ENCODE results near the gene EFNA3. TPM values are rescaled to one million over a fixed set of nuclear protein-coding genes. Genes with fewer than 3 reads are reported as not detected.

EFNA3 gene
- total RNA-seq, 4 donors from 2014 or later: 3.4 to 7.9 (median 7.2) TPM

DNA sequence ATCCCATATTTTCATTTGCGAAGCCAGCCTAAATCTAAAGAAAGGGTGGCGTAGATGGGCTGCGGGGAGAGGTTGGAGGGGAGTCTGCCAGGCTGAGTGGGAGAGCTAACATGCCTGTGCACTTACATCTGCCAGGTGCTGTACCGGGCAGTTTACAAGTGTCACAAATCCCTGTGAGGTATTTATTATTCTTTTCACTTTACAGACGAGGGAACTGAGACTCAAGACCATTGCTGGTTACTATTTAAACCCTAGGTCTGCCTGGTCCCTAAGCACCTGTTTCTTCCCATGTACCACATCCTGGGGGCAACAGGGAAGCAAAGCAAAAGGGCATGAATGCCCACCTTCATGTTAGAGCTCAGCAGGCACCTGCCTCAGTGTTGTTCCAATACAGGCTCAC is 29.7 kb downstream of the EFNA3 start:
- in situ Hi-C loops (cut with MboI; ENCODE audit: low pct_ligation_motif_present in 1 of 4, low pct_unique_long_range_greater_than_20kb in 1 of 4, low sequenced_read_pairs in 3 of 4): no loop called here
- H3K27ac ChIP-seq: no peak overlapping the region

GRCh38 chr1:155110381-155110780 is 31.7 kb downstream of the EFNA3 start:
- Histone ChIP-seq H3K27me3 (no peaks in the 10 kb centered on the region), H3K36me3 (no peaks in the 10 kb centered on the region), H3K4me1 (peaks cover 0 to under 1% (median 0%) of the 10 kb centered on the region in 4 donors), H3K9me3 (no peaks in the 10 kb centered on the region), H3K27ac (no peak overlapping the region), H3K4me3 (no peak overlapping the region)
- TF ChIP-seq EP300 (IDR thresholded peaks at IDR 0.05; ENCODE audit: low read depth) (no peak), POLR2A (IDR thresholded peaks at IDR 0.05) (no peak), POLR2AphosphoS5 (IDR thresholded peaks at IDR 0.05) (no peak)
- TF ChIP-seq, protein P1, sequence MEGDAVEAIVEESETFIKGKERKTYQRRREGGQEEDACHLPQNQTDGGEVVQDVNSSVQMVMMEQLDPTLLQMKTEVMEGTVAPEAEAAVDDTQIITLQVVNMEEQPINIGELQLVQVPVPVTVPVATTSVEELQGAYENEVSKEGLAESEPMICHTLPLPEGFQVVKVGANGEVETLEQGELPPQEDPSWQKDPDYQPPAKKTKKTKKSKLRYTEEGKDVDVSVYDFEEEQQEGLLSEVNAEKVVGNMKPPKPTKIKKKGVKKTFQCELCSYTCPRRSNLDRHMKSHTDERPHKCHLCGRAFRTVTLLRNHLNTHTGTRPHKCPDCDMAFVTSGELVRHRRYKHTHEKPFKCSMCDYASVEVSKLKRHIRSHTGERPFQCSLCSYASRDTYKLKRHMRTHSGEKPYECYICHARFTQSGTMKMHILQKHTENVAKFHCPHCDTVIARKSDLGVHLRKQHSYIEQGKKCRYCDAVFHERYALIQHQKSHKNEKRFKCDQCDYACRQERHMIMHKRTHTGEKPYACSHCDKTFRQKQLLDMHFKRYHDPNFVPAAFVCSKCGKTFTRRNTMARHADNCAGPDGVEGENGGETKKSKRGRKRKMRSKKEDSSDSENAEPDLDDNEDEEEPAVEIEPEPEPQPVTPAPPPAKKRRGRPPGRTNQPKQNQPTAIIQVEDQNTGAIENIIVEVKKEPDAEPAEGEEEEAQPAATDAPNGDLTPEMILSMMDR (IDR thresholded peaks at IDR 0.05): no peak
- DNase-seq: no peak
- in situ Hi-C loops (cut with MboI; ENCODE audit: low pct_ligation_motif_present in 1 of 4, low pct_unique_long_range_greater_than_20kb in 1 of 4, low sequenced_read_pairs in 3 of 4) (no loop called here), intact Hi-C loops (cut with DNase I; ENCODE audit: low total_unique reads) (no loop called here)
- 78 to 87% methylated on average over 5 to 8 of the region's 8 CpGs for WGBS, 2 donors (ENCODE audit: low coverage in 1 of 2)

More for the DNA sequence above, 29.7 kb downstream of the EFNA3 start:
- Histone ChIP-seq H3K4me1 (peaks cover 0 to 10% (median 0%) of the 10 kb centered on the region in 4 donors), H3K36me3 (no peaks in the 10 kb centered on the region), H3K4me3 (no peak overlapping the region), H3K27me3 (no peaks in the 10 kb centered on the region), H3K9me3 (no peaks in the 10 kb centered on the region)
- WGBS, 2 donors (ENCODE audit: low coverage in 1 of 2): 64 to 71% methylated on average over 3 to 5 of the region's 5 CpGs
- TF ChIP-seq POLR2AphosphoS5 (IDR thresholded peaks at IDR 0.05): no peak
- no peak for TF ChIP-seq POLR2A (IDR thresholded peaks at IDR 0.05)
- TF ChIP-seq, protein P1 (IDR thresholded peaks at IDR 0.05): no peak
- TF ChIP-seq EP300 (IDR thresholded peaks at IDR 0.05; ENCODE audit: low read depth): no peak
- intact Hi-C loops (cut with DNase I; ENCODE audit: low total_unique reads): no loop called here
- no peak for DNase-seq

DNA sequence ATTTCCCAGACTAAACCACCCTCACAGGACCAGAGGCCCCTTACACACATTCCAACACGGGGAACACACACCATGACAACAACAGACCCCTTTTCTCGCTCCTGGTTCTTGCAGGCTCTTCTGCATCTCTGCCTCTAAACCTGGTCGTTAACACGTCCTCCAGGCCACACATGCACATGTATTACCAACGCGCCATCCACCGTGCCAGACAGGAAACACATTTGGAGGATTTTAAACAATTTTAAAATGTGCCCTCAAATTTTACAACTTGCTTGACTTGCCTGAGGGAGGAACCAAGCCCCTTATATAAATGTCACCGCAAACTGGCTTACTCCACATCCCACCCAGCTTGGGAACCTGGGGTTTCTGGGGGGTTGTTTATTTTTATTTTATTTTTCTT is 32.2 kb downstream of the EFNA3 start:
- Histone ChIP-seq H3K36me3 (no peaks in the 10 kb centered on the region), H3K9me3 (no peaks in the 10 kb centered on the region), H3K4me3 (no peak overlapping the region), H3K27ac (no peak overlapping the region), H3K27me3 (no peaks in the 10 kb centered on the region), H3K4me1 (no peaks in the 10 kb centered on the region)
- no peak for DNase-seq
- intact Hi-C loops (cut with DNase I; ENCODE audit: low total_unique reads): no loop called here
- in situ Hi-C loops (cut with MboI; ENCODE audit: low pct_ligation_motif_present in 1 of 4, low pct_unique_long_range_greater_than_20kb in 1 of 4, low sequenced_read_pairs in 3 of 4): no loop called here
- WGBS, 2 donors (ENCODE audit: low coverage in 1 of 2): 62 to 68% methylated on average over 7 to 8 of the region's 8 CpGs
- TF ChIP-seq EP300 (IDR thresholded peaks at IDR 0.05; ENCODE audit: low read depth) (no peak), POLR2AphosphoS5 (IDR thresholded peaks at IDR 0.05) (no peak), POLR2A (IDR thresholded peaks at IDR 0.05) (no peak)
- TF ChIP-seq, protein P1 (IDR thresholded peaks at IDR 0.05): no peak

- Histone ChIP-seq H3K9me3 (no peaks in the 10 kb centered on the region), H3K27me3 (no peaks in the 10 kb centered on the region), H3K4me1 (peaks cover 0 to 10% (median 4%) of the 10 kb centered on the region in 4 donors), H3K36me3 (no peaks in the 10 kb centered on the region), H3K27ac (no peak overlapping the region), H3K4me3 (no peak overlapping the region)
- no peak for DNase-seq
- TF ChIP-seq EP300 (IDR thresholded peaks at IDR 0.05; ENCODE audit: low read depth): no peak
- TF ChIP-seq, protein P1 (IDR thresholded peaks at IDR 0.05): no peak
- no peak for TF ChIP-seq POLR2AphosphoS5 (IDR thresholded peaks at IDR 0.05)
- TF ChIP-seq POLR2A (IDR thresholded peaks at IDR 0.05): no peak
- intact Hi-C loops (cut with DNase I; ENCODE audit: low total_unique reads): no loop called here
- in situ Hi-C loops (cut with MboI; ENCODE audit: low pct_ligation_motif_present in 1 of 4, low pct_unique_long_range_greater_than_20kb in 1 of 4, low sequenced_read_pairs in 3 of 4): no loop called here
- WGBS, 2 donors (ENCODE audit: low coverage in 1 of 2): 79 to 81% methylated on average over 4 to 5 of the region's 5 CpGs
Measured at GRCh38 chr1:155113450-155113980, 34.9 kb downstream of the EFNA3 start.
